GM19035 (cell line): ENCODE results near the gene C1QTNF5.

Experiments used
- ATAC-seq: cut with Tn5 transposase; IDR thresholded peaks from one replicate; pipeline ENCODE4 v1.9.1; 2021; ENCODE audit not compliant: unreplicated experiment

Gene C1QTNF5

GRCh38 chr11:119318240-119319135 is 22.2 kb downstream of the C1QTNF5 start:
- no peak for ATAC-seq

DNA sequence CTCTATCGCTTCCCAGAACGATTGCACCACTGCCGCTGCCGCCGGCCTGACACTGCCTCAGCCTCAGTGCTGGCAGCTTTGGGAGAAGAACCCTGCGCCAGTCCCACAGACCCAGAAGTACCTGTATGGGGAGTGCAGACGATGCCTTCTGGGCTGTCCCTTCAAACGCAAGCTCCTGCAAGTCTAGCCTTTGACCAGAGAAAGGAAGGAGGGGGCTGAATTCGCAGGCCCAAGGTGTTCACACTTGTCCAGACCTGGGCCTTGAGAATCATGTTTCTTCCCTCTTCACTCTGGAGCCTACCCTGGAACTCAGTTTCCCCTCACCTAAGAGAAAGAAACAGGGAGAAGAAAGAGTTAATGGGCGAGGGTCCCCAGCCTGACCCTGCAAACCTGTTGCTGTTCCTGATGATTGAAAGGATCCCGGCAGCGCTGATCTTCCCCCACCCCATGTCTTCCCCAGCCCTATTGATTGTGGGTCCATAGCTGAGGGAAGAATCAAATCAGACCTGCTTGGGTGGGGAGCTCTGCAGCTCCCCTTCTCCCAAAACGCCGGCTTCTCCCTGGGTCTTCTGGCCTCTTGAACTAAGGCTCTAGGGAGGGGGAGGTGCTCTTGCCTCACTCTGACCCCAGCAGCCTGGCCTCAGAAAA is 23.0 kb downstream of the C1QTNF5 start:
- ATAC-seq, result no peak

DNA sequence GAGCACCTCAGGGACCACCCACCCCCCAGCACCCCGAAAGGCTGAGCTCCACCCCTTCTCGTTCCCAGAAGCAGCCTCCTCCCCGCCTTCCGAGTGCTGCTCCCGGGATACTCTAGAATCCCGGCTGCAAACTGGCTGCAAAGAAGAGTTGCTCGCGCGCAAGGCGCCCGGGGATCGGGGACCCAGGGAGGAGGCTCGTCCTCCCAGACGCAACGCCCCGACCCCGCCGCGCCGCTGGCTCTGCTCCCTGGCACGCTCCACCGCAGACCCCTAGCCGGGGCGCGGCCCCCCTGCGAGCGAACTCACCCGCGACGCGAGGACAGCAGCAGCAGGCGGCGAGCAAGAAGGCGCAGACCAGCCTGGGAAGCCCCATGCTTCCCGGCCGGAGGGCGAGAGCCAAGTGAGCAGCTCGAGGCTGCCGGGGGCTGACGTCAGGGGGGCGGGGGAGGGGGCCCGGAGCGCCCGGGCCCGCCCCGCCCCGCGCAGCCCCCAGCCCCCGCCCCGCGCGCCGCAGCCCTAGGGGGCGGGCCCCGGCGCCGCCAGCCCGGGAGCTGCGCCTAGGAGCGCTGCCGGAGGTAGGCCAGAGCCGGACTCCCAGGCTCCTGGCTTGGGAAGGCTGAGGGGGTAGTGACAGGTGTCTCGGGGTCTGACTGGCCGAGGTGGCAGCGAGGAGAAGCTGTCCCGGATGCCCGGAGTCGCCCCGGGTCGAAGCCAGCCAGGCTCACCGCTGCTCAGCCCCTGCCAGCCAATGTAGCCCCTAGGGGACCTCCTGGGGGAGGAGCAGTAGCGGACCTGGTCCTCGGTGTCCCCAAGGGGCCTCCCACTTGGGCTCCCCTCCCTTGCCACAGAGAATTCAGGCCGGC is 23.7 kb downstream of the C1QTNF5 start, which contains the start of gene MCAM:
Gene MCAM, minus strand, starts transcription at position 402 of the 863 bp plus-strand sequence. Its CDS starts 29 bp downstream, at position 373.
- no peak for ATAC-seq

DNA sequence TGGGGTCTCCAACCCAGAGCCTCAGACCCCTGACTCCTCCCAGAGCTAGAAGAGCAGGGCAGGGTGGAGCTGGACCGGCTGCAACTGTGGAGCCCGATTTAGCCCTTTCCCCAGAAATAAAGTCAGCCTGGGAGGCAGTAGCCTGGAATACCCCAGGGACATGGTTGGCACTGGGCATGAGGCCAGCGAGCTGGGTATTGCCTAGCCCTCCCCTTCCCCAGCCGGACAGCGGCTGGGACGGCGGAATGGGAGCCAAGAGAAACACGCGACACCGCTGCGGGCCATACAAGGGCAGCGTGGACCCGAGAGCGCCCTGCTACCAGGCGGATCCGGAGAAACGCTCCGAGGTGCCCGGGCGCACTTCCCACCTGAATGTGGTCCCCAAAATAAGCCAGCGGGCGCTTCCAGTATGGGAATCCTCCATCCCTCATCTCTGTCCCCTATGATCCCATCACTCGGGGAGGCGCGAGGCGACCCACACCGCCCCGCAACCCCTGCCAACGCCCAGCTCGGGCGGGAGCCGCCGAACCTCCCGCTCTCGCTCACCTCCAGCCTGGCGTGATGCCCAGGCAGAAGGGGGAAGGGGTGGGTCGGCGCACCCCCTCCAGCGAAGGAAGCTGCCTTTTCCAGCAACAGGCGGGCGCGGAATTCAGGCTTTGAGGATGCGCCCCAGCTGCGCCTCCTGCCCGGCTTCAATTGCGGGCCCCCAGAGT is 24.5 kb downstream of the C1QTNF5 start:
- no peak for ATAC-seq

GRCh38 chr11:119315131-119316015 is 25.3 kb downstream of the C1QTNF5 start:
- ATAC-seq, result no peak

DNA sequence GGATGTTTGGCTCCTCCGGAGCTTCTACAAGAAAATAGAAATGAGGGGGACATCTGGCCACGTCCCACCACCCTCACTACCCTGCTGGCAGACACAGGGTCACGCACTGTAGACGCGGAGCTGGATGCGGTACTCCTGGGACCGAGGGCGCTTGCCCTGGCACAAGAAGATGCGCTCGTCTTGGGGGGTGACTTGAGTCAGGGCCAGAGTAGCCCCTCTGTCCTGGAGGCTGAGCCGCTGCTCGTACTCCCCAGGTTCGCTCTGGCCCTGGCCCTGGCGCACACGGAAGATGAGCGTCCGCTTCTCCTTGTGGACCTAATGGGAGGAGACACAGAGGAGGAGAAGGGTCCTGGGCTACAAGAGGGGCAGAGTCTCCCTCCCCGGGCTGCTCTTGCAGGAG is 26.0 kb downstream of the C1QTNF5 start:
- ATAC-seq, result no peak

DNA sequence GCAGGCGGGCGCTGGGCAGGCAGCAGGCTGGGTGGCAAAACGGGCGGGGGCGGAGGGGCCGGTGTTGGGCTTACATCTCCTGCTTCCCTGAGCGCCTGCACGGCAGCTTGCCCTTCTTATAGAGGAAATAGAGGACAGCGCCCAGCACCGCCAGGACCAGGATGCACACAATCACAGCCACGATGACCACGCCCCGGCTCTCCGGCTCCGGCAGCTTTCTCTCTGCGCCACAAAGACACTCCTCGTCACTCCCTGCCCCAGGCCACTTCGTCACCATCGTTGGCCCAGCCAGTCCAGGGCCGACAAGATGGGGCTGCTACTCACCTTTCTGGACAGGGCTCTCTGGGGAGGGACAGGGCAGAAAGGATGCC is 30.0 kb downstream of the C1QTNF5 start:
- no peak for ATAC-seq

- ATAC-seq, result no peak
Observed at GRCh38 chr11:119309953-119310681, 30.6 kb downstream of the C1QTNF5 start.

DNA sequence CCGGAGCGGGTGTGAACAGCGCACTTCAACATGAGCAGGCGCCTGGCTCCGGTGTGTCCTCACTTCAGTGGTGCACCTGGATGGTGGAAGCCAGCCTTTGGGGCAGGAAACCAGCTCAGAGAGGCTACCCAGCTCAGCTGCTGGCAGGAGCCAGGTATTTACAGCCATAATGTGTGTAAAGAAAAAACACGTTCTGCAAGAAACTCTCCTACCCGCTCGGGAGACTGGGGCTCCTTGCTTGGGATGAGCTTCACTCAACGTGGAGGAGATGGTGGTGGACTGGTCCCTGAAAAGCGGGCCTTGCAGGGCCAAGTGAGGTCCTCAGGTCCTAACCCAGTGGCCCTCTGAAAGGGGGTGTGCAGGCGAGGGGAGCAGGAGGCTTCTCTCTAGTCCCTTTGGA is 31.3 kb downstream of the C1QTNF5 start:
- ATAC-seq, result no peak

GRCh38 chr11:119307974-119308373 is 32.7 kb downstream of the C1QTNF5 start:
- ATAC-seq, result no peak

- no peak for ATAC-seq
Observed at GRCh38 chr11:119307219-119307618, 33.5 kb downstream of the C1QTNF5 start.

DNA sequence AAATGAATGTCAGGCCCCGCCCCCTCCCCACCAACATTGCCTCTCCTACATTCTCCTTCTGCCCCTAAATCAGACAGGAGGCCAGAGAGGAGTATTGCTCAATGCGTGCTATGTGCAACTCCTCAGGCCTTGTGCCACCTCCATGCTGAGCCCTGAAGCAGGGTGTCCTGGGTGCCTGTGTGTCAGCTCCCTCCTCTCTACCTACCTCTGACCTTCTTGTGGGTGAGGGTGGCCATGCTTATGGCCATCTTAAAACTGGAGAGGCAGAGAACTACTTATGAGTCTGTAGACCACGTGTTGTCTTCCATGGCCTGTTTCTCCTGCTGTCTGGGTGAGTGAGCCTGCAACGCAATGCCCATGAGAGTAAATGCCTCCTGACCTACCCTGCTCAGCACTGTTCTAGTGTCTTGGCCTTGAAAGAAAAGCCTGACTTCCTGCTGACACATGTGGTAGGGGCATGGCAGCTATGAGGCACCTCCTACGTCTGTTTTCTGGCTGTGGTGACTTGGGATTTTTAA is 34.3 kb downstream of the C1QTNF5 start:
- no peak for ATAC-seq

GRCh38 chr11:119305556-119306372 is 34.9 kb downstream of the C1QTNF5 start:
- ATAC-seq, result no peak

DNA sequence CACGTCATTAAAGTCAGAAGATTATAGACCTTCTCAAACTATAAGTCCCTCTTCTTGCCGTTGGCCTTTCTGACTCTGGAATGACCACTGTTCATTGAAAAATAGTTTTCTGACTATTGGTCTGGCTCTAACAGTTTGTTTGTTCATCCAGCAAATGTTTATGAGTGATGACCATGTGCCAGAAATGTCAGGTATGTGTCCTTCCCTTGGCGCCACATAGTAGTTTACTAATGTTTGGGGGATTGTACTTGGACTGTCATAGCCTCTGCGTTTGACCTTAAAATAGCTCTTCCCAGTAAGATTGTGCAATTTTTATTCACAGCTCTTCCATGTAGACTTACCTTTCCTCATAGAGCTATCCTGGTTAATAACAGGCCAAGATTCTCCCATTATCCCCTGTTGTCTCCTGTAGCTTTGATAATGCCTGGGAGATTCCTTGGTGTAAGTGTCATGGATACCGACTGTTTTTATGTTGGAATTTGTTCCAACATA is 37.4 kb downstream of the C1QTNF5 start:
- no peak for ATAC-seq

DNA sequence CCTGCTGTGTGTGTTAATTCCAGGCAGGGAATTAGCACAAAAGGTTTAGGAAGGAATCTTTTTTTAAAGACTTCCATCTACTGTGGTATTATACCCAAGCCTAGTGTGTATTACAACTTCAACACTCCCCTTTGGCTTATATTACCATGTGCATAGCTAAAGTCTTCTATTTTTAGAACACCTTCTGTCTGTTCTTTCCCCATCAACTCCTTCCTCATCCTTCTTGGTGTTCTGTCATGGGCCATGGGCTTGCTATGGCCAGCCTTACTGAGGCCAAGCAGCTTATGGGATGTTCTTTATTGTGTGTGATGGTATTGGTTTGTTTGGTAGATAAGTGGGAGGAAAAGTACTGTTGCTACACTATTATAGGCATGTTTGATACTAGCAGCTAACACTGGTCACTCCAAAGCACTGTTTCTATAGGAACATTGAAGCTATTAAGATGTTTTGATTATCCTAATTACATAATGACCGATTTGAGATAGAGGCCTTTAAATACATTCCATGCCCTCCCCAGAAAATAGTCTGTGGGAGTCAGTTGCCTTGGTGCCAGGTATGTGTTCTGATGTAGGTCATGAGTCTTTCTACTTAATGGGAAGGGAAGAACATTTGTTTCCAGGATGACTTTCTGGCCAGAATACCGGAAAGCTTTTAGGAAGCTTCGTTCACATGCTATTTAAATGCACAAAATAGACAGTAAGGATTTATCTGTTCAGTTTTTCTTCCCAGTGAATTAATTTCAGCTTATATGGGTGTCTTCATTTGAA is 40.3 kb downstream of the C1QTNF5 start:
- ATAC-seq, result no peak

DNA sequence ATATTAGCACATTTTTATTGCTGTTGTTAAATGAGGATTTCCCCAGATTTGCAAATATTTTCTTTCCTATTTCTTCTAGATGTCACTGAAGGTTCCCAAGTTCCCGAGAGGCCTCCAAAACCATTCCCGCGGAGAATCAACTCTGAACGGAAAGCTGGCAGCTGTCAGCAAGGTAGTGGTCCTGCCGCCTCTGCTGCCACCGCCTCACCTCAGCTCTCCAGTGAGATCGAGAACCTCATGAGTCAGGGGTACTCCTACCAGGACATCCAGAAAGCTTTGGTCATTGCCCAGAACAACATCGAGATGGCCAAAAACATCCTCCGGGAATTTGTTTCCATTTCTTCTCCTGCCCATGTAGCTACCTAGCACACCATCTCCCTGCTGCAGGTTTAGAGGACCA is 41.3 kb downstream of the C1QTNF5 start:
- no peak for ATAC-seq

DNA sequence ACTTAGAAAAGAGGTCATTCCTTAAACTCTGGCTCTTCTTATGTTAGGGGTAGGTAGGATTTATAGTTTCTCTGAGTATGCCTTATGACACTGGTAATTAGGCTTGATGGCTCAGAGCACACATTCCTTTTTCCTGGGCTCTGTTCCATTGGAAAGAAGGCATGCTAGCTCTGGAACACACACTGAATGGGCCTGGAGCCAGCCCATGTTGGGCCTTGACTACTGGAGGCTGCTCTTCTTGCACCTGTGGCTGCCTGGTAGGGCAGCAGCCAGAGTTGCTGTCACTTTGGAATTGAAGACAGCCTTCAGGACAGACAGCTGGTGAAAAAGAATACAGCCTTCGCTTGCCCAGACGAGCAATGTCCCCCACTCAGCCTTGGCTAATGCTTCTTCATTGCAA is 42.0 kb downstream of the C1QTNF5 start:
- no peak for ATAC-seq
